Uterus (tissue), 2 donors: Measurements from ENCODE around the gene PTTG1.

Experiments used
- CTCF ChIP-seq, 4 experiments: fragments of 200-600 bp in 2 of 4; fragments of 450-650 bp in 2 of 4; sonication (generic) in 2 of 4; IDR thresholded peaks; one replicate each; pipeline ENCODE4 v1.5.1; 2016 to 2019; ENCODE audit warnings: antibody characterized with exemption in 4 of 4, mild to moderate bottlenecking in 2 of 4, moderate library complexity in 1 of 4
- POLR2A ChIP-seq, 2 donors: fragments of 450-650 bp; IDR thresholded peaks; one replicate each; pipeline ENCODE4 v1.6.1; 2016; ENCODE audit warnings: antibody characterized with exemption in 2 of 2, mild to moderate bottlenecking in 1 of 2, moderate library complexity in 1 of 2

GRCh38 chr5:160436017-160436416 lies 14.4 kb downstream of the PTTG1 start:
- no peak for TF ChIP-seq CTCF (IDR thresholded peaks at IDR 0.05)
- no peak for TF ChIP-seq POLR2A (IDR thresholded peaks at IDR 0.05)
